Measurements from ENCODE around the gene RAB22A. TPM values are rescaled to one million over a fixed set of nuclear protein-coding genes. Genes with fewer than 3 reads are reported as not detected.

The RAB22A gene
- total and polyA plus RNA-seq, 9 of the 15 experiments (the other 6 are each of a cell fraction or from before 2014, with no cell fraction given) = 1.1 to 8.0 (median 6.7) TPM

DNA sequence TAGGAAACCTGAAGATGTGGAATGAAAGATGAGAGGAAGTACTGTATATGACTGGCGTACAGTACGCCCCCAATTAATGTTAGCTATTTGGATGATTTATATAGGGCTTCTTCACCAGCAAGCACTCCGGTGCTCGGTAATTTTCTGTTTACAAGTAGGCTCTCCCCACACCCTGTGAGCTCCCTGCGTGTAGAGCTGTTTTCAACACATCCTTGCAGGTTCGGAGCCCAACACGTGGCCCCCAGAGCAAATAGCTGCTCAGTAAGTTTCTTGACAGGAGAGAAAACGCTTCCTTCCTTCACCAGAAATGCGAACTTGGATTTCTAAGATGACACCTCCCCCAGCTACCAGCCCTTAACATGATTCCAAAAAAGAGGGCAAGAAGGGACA is 1.2 kb upstream of the RAB22A start (continued):
- TF ChIP-seq, protein P1, sequence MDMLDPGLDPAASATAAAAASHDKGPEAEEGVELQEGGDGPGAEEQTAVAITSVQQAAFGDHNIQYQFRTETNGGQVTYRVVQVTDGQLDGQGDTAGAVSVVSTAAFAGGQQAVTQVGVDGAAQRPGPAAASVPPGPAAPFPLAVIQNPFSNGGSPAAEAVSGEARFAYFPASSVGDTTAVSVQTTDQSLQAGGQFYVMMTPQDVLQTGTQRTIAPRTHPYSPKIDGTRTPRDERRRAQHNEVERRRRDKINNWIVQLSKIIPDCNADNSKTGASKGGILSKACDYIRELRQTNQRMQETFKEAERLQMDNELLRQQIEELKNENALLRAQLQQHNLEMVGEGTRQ (CRISPR knock-in tag; IDR thresholded peaks at IDR 0.05) = 0 out of 2 replicates have a peak, but pooled peaks have one; percentile 2
- TF ChIP-seq, protein P2, sequence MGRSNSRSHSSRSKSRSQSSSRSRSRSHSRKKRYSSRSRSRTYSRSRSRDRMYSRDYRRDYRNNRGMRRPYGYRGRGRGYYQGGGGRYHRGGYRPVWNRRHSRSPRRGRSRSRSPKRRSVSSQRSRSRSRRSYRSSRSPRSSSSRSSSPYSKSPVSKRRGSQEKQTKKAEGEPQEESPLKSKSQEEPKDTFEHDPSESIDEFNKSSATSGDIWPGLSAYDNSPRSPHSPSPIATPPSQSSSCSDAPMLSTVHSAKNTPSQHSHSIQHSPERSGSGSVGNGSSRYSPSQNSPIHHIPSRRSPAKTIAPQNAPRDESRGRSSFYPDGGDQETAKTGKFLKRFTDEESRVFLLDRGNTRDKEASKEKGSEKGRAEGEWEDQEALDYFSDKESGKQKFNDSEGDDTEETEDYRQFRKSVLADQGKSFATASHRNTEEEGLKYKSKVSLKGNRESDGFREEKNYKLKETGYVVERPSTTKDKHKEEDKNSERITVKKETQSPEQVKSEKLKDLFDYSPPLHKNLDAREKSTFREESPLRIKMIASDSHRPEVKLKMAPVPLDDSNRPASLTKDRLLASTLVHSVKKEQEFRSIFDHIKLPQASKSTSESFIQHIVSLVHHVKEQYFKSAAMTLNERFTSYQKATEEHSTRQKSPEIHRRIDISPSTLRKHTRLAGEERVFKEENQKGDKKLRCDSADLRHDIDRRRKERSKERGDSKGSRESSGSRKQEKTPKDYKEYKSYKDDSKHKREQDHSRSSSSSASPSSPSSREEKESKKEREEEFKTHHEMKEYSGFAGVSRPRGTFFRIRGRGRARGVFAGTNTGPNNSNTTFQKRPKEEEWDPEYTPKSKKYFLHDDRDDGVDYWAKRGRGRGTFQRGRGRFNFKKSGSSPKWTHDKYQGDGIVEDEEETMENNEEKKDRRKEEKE (IDR thresholded peaks at IDR 0.05; ENCODE audit: borderline replicate concordance in 1 of 2, control insufficient read depth in 1 of 2, low read depth in 2 of 2, low read length in 1 of 2) = no peak
- TF ChIP-seq TGIF2 (CRISPR knock-in tag; IDR thresholded peaks at IDR 0.05) (no peak), RFX7 (CRISPR knock-in tag; IDR thresholded peaks at IDR 0.05) (no peak), GTF2E2 (tag; IDR thresholded peaks at IDR 0.05) (no peak), MYC (IDR thresholded peaks at IDR 0.05; ENCODE audit: low read depth, low read length) (0 out of 2 replicates have a peak, but pooled peaks have one; percentile 5), MYC (CRISPR knock-in tag; IDR thresholded peaks at IDR 0.05; ENCODE audit: borderline replicate concordance, low read depth) (no peak), SAFB (IDR thresholded peaks at IDR 0.05; ENCODE audit: borderline replicate concordance, low read depth, low read length) (no peak), LEF1 (IDR thresholded peaks at IDR 0.05) (no peak)
- TF ChIP-seq, protein P3, sequence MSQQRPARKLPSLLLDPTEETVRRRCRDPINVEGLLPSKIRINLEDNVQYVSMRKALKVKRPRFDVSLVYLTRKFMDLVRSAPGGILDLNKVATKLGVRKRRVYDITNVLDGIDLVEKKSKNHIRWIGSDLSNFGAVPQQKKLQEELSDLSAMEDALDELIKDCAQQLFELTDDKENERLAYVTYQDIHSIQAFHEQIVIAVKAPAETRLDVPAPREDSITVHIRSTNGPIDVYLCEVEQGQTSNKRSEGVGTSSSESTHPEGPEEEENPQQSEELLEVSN (IDR thresholded peaks at IDR 0.05; ENCODE audit: borderline replicate concordance in 1 of 2, extremely low read depth in 1 of 2, insufficient read depth in 1 of 2, insufficient read length in 1 of 2, low read depth in 1 of 2, low read length in 1 of 2, poor library complexity in 1 of 2, severe bottlenecking in 1 of 2) = peak in 1 of 2 experiments; percentile 6
- TF ChIP-seq, protein P4, sequence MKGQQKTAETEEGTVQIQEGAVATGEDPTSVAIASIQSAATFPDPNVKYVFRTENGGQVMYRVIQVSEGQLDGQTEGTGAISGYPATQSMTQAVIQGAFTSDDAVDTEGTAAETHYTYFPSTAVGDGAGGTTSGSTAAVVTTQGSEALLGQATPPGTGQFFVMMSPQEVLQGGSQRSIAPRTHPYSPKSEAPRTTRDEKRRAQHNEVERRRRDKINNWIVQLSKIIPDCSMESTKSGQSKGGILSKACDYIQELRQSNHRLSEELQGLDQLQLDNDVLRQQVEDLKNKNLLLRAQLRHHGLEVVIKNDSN (CRISPR knock-in tag; IDR thresholded peaks at IDR 0.05) = peak; percentile 34; the same call in 1 of the 2 replicates
- TF ChIP-seq, protein P5, sequence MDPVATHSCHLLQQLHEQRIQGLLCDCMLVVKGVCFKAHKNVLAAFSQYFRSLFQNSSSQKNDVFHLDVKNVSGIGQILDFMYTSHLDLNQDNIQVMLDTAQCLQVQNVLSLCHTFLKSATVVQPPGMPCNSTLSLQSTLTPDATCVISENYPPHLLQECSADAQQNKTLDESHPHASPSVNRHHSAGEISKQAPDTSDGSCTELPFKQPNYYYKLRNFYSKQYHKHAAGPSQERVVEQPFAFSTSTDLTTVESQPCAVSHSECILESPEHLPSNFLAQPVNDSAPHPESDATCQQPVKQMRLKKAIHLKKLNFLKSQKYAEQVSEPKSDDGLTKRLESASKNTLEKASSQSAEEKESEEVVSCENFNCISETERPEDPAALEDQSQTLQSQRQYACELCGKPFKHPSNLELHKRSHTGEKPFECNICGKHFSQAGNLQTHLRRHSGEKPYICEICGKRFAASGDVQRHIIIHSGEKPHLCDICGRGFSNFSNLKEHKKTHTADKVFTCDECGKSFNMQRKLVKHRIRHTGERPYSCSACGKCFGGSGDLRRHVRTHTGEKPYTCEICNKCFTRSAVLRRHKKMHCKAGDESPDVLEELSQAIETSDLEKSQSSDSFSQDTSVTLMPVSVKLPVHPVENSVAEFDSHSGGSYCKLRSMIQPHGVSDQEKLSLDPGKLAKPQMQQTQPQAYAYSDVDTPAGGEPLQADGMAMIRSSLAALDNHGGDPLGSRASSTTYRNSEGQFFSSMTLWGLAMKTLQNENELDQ (CRISPR knock-in tag; IDR thresholded peaks at IDR 0.05; ENCODE audit: borderline replicate concordance) = no peak
